GM20000 (cell line): ENCODE measurements around the gene CEBPE.
"Not testable (repeated sequence)": the region's sequence is repeated elsewhere in the genome, so short reads cannot be mapped to it uniquely, and the experiment has no call there.

ENCODE experiments used
- DNase-seq: peaks from one replicate; pipeline ENCODE4 v3.0.0; 2012; ENCODE audit warnings: low spot score
- CTCF ChIP-seq: IDR thresholded peaks from 2 replicates; pipeline ENCODE4 v1.5.1; 2012; ENCODE audit warnings: mild to moderate bottlenecking, control low read depth; ENCODE audit errors: extremely low read depth, missing control alignments

Gene CEBPE

GRCh38 chr14:23114120-23114458 lies 5.0 kb downstream of the CEBPE start:
- no peak for TF ChIP-seq CTCF
- no peak for DNase-seq

- no peak for TF ChIP-seq CTCF
- no peak for DNase-seq
Observed at GRCh38 chr14:23113431-23114119, 5.5 kb downstream of the CEBPE start.

- no peak for DNase-seq
- no peak for TF ChIP-seq CTCF
Observed at GRCh38 chr14:23112359-23113178, 6.5 kb downstream of the CEBPE start.

- TF ChIP-seq CTCF: no peak
- peak; percentile 4 for DNase-seq
Observed at GRCh38 chr14:23110579-23111365, 8.3 kb downstream of the CEBPE start.

- no peak for TF ChIP-seq CTCF
Observed at GRCh38 chr14:23109769-23110168, 9.3 kb downstream of the CEBPE start.

GRCh38 chr14:23108169-23108568 lies 10.9 kb downstream of the CEBPE start:
- DNase-seq: not testable (repeated sequence)

More at GRCh38 chr14:23109769-23110168, 9.3 kb downstream of the CEBPE start:
- DNase-seq: peak; percentile 5

GRCh38 chr14:23107620-23108019 lies 11.4 kb downstream of the CEBPE start:
- DNase-seq: not testable (repeated sequence)

- DNase-seq: no peak
- no peak for TF ChIP-seq CTCF
Observed at GRCh38 chr14:23106747-23107045, 12.4 kb downstream of the CEBPE start.
